Measurements from ENCODE around the gene GAPDHS. TPM values are rescaled to one million over a fixed set of nuclear protein-coding genes. Genes with fewer than 3 reads are reported as not detected.

GAPDHS gene
- total and polyA plus RNA-seq, 2 of the 13 experiments (the other 11 are each of a cell fraction or from before 2014, with no cell fraction given): not detected

DNA sequence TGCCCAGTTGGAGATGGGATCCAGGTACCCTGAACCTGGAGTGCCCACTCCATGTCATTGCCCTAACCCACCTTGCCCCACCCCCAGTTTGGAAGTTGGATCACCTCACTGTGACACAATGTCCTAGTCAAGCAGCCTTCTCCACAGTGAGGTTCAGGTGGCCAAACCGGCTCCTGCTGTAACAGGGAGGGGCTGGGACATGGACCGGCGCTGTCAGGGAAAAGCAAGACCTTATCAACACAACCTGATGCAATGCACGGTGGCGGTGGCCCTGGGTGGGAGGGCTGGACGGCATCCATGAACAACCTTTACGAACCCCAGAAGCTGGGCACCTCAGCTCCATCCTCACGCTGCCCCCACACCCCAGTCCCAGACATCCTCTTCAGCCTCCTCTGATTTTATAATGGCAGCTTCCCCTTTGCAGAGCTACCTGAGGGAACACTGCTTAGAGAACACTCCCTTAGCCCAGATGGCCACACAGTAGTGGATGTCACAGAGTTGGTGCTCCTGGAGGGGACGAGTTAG, 41.4 kb upstream of the GAPDHS start (continued):
- no peak for TF ChIP-seq ETV6 (CRISPR knock-in tag; conservative IDR thresholded peaks at IDR 0.05)

DNA sequence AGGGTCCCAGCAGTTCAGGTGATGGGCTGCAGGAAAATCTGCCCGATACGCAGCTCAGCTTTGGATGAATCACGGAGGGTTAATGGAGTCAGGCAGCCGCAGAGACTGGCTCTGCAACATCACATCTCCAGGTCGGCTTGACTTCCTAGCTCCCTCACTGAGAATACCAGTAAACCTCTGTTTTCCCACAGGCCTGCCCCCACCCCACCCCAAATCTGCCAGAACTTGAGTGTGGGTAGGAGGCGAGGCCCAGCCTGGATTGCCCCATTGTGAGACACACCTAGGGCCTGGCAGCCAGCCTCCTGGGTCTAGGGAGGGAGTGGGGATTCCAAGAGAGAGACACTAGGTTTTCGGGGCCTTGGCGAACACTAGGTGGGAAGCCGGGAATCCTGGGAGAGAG, 39.3 kb upstream of the GAPDHS start:
- Histone ChIP-seq H3K27me3 (ENCODE audit: control insufficient read depth in 1 of 2, insufficient read depth in 2 of 2, low read length in 2 of 2) (no peaks in the 10 kb centered on the region), H3K27ac (ENCODE audit: extremely low read length, insufficient read depth, low read length) (no peak overlapping the region), H3K9ac (ENCODE audit: insufficient read depth, low read depth, low read length) (no peak overlapping the region), H3K36me3 (replicated peaks in 1 of 2; ENCODE audit: control insufficient read depth in 1 of 2, insufficient read depth in 2 of 2, low read length in 2 of 2) (no peaks in the 10 kb centered on the region), H3K9me3 (ENCODE audit: low read length) (no peaks in the 10 kb centered on the region), H4K20me1 (ENCODE audit: insufficient read depth, low read length) (no peaks in the 10 kb centered on the region), H3K4me2 (ENCODE audit: low read depth, low read length) (no peak overlapping the region), H3K79me2 (ENCODE audit: insufficient read depth, low read length) (no peaks in the 10 kb centered on the region), H2AFZ (ENCODE audit: low read length) (no peak overlapping the region), H3K4me1 (ENCODE audit: insufficient read depth, low read length) (peaks cover 15% of the 10 kb centered on the region), H3K4me3 (replicated peaks in 1 of 3; ENCODE audit: insufficient read depth in 1 of 3, low read depth in 2 of 3, low read length in 3 of 3) (no peak overlapping the region)
- ChIA-PET POLR2A (no interaction called here), CTCF (ENCODE audit: low intra/inter-chr PET ratio, low total read pairs) (interaction anchor here (2.6 kb wide), 1 partner anchor 141 kb away, joined by 30 read pairs; no protein-coding TSS in a partner anchor)
- TF ChIP-seq SCMH1 (CRISPR knock-in tag; IDR thresholded peaks at IDR 0.05; ENCODE audit: borderline replicate concordance): no peak
- no peak for TF ChIP-seq MIER2 (CRISPR knock-in tag; IDR thresholded peaks at IDR 0.05)
- TF ChIP-seq, protein P1, sequence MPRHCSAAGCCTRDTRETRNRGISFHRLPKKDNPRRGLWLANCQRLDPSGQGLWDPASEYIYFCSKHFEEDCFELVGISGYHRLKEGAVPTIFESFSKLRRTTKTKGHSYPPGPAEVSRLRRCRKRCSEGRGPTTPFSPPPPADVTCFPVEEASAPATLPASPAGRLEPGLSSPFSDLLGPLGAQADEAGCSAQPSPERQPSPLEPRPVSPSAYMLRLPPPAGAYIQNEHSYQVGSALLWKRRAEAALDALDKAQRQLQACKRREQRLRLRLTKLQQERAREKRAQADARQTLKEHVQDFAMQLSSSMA (CRISPR knock-in tag; IDR thresholded peaks at IDR 0.05): no peak
- TF ChIP-seq ZNF562 (CRISPR knock-in tag; IDR thresholded peaks at IDR 0.05; ENCODE audit: borderline replicate concordance): no peak
- no peak for TF ChIP-seq GABPA (IDR thresholded peaks at IDR 0.05; ENCODE audit: low read depth, low read length)
- no peak for TF ChIP-seq GABPA (CRISPR knock-in tag; IDR thresholded peaks at IDR 0.05; ENCODE audit: low read depth)
- TF ChIP-seq FOXA3 (CRISPR knock-in tag; IDR thresholded peaks at IDR 0.05): no peak
- TF ChIP-seq ZNF317 (CRISPR knock-in tag; IDR thresholded peaks at IDR 0.05): no peak
- TF ChIP-seq KLF9 (CRISPR knock-in tag; IDR thresholded peaks at IDR 0.05; ENCODE audit: low read depth): no peak
- no peak for TF ChIP-seq PRMT3 (CRISPR knock-in tag; IDR thresholded peaks at IDR 0.05; ENCODE audit: borderline replicate concordance, low read depth)
- TF ChIP-seq XBP1 (CRISPR knock-in tag; IDR thresholded peaks at IDR 0.05): no peak
- TF ChIP-seq, protein P2, sequence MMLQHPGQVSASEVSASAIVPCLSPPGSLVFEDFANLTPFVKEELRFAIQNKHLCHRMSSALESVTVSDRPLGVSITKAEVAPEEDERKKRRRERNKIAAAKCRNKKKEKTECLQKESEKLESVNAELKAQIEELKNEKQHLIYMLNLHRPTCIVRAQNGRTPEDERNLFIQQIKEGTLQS (CRISPR knock-in tag; IDR thresholded peaks at IDR 0.05): no peak
- TF ChIP-seq, protein P3, sequence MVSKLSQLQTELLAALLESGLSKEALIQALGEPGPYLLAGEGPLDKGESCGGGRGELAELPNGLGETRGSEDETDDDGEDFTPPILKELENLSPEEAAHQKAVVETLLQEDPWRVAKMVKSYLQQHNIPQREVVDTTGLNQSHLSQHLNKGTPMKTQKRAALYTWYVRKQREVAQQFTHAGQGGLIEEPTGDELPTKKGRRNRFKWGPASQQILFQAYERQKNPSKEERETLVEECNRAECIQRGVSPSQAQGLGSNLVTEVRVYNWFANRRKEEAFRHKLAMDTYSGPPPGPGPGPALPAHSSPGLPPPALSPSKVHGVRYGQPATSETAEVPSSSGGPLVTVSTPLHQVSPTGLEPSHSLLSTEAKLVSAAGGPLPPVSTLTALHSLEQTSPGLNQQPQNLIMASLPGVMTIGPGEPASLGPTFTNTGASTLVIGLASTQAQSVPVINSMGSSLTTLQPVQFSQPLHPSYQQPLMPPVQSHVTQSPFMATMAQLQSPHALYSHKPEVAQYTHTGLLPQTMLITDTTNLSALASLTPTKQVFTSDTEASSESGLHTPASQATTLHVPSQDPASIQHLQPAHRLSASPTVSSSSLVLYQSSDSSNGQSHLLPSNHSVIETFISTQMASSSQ (IDR thresholded peaks at IDR 0.05; ENCODE audit: low read depth): no peak
- TF ChIP-seq, protein P3 (CRISPR knock-in tag; IDR thresholded peaks at IDR 0.05; ENCODE audit: borderline replicate concordance): no peak
- TF ChIP-seq, protein P4, sequence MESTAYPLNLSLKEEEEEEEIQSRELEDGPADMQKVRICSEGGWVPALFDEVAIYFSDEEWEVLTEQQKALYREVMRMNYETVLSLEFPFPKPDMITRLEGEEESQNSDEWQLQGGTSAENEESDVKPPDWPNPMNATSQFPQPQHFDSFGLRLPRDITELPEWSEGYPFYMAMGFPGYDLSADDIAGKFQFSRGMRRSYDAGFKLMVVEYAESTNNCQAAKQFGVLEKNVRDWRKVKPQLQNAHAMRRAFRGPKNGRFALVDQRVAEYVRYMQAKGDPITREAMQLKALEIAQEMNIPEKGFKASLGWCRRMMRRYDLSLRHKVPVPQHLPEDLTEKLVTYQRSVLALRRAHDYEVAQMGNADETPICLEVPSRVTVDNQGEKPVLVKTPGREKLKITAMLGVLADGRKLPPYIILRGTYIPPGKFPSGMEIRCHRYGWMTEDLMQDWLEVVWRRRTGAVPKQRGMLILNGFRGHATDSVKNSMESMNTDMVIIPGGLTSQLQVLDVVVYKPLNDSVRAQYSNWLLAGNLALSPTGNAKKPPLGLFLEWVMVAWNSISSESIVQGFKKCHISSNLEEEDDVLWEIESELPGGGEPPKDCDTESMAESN (CRISPR knock-in tag; conservative IDR thresholded peaks at IDR 0.05): no peak
- ATAC-seq: no peak
- WGBS (ENCODE audit: low lambda C conversion rate): 87% methylated on average over 9 of the region's 9 CpGs
- no TSS peak for BruUV-seq (replicated peaks)
- DNase-seq (ENCODE audit: low spot score): no peak
- FAIRE-seq: no peak
- intact Hi-C loops (cut with micrococcal nuclease; ENCODE audit: unreplicated experiment) (loop anchor here (1.0 to 10.0 kb wide), 2 partner anchors 74 to 249 kb away; partner anchors contain the start of gene LSR), in situ Hi-C loops (cut with HindIII; ENCODE audit: extremely low pct_ligation_motif_present, low pct_unique_long_range_greater_than_20kb) (no loop called here)
